Astrocyte of the cerebellum (primary cell): Measurements from ENCODE around the gene TMEM266.

Experiments used
- DNase-seq: peaks from one replicate; pipeline ENCODE4 v3.0.0-alpha.2; 2011; ENCODE audit warnings: low read depth
- H3K4me3 ChIP-seq: 2 replicates; pipeline ENCODE4 v1.5.1; 2011; ENCODE audit warnings: mild to moderate bottlenecking, low read depth, low read length, moderate library complexity
- CTCF ChIP-seq: IDR thresholded peaks from 2 replicates; pipeline ENCODE4 v1.5.1; 2012; ENCODE audit warnings: low read length, low read depth, moderate library complexity, mild to moderate bottlenecking; ENCODE audit errors: missing control alignments
- in situ Hi-C: cut with HindIII; loops from 2 replicates; pipeline ENCODE4 v1.10.0; 2017; ENCODE audit warnings: low sequenced_read_pairs

TMEM266 gene

GRCh38 chr15:76116138-76116885 lies 56.5 kb downstream of the TMEM266 start:
- TF ChIP-seq CTCF: no peak
- in situ Hi-C loops: no loop called here
- H3K4me3 ChIP-seq: no peak overlapping the region
- no peak for DNase-seq

- DNase-seq: no peak
- in situ Hi-C loops: no loop called here
- TF ChIP-seq CTCF: no peak
- no peak overlapping the region for H3K4me3 ChIP-seq
Observed at GRCh38 chr15:76117181-76117580, 57.4 kb downstream of the TMEM266 start.

- no peak for DNase-seq
- in situ Hi-C loops: no loop called here
- H3K4me3 ChIP-seq: no peak overlapping the region
- no peak for TF ChIP-seq CTCF
Observed at GRCh38 chr15:76118767-76119166, 59.0 kb downstream of the TMEM266 start.

GRCh38 chr15:76123031-76123430 lies 63.2 kb downstream of the TMEM266 start:
- H3K4me3 ChIP-seq: no peak overlapping the region
- no peak for DNase-seq
- in situ Hi-C loops: no loop called here
- no peak for TF ChIP-seq CTCF

- no peak for TF ChIP-seq CTCF
- H3K4me3 ChIP-seq: no peak overlapping the region
- in situ Hi-C loops: no loop called here
- DNase-seq: no peak
Observed at GRCh38 chr15:76127169-76127568, 67.4 kb downstream of the TMEM266 start.

GRCh38 chr15:76127880-76128279 lies 68.1 kb downstream of the TMEM266 start:
- TF ChIP-seq CTCF: no peak
- in situ Hi-C loops: no loop called here
- DNase-seq: no peak
- no peak overlapping the region for H3K4me3 ChIP-seq

- no peak for DNase-seq
- TF ChIP-seq CTCF: no peak
- in situ Hi-C loops: no loop called here
Observed at GRCh38 chr15:76134537-76134936, 74.8 kb downstream of the TMEM266 start.

More at GRCh38 chr15:76134537-76134936, 74.8 kb downstream of the TMEM266 start:
- H3K4me3 ChIP-seq: no peak overlapping the region
